ENCODE measurements around the gene BLOC1S6.

- TF ChIP-seq CTCF (IDR thresholded peaks at IDR 0.05) (no peak), POLR2AphosphoS5 (IDR thresholded peaks at IDR 0.05) (peak in 2 of 3 donors; percentile 51 to 64)
Measured at GRCh38 chr15:45637552-45638033, 50.4 kb downstream of the BLOC1S6 start.

Measured in suprapubic skin (tissue), 3 donors.